GM18498 (cell line): ENCODE data around the gene EHBP1.

Experiments used
- ATAC-seq: cut with Tn5 transposase; IDR thresholded peaks from one replicate; pipeline ENCODE4 v1.9.1; 2021; ENCODE audit warnings: mild to moderate bottlenecking, moderate library complexity; ENCODE audit not compliant: unreplicated experiment

The EHBP1 gene

DNA sequence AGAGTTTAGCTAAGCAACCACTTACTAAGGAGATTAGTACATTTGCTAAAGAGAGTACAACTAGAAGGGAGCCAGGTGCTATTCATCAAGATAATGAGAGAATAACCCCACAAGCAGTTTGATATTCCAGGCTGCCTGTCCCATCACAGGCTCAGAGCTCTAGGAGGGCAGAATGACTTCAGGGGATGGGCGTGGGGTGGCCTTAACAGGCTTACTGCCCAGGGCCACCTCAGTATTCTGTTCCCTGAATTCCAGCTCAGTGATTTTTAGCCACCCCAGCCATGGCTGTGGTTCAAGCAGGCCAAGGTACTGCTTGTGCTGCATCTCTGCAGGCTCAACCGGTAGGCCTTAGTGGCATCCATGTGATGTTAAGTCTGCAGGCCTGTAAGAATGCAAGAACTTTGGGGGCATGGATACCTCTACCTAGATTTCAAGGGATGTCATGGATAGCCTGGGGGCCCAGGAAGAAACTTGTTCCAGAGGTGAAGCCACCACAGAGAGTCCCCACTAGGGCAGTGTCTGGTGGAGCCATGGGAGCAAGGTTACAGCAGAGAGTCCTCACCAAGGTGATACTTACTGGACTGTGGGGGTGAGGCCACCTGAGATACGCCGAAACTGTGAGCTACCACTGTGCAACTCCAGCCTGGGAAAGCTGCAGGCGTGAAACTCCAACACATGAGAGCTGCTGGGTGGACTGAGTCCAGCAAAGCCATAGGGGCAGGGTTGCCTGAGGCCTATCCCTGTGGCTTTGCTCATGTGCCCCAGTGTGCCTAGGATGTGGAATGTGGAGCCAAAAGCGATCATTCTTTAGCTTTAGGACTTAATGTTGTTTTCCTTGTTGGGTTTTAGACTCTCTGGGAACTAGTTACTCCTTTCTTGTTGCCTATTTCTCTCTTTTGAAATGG is 107.7 kb downstream of the EHBP1 start:
- ATAC-seq = no peak

DNA sequence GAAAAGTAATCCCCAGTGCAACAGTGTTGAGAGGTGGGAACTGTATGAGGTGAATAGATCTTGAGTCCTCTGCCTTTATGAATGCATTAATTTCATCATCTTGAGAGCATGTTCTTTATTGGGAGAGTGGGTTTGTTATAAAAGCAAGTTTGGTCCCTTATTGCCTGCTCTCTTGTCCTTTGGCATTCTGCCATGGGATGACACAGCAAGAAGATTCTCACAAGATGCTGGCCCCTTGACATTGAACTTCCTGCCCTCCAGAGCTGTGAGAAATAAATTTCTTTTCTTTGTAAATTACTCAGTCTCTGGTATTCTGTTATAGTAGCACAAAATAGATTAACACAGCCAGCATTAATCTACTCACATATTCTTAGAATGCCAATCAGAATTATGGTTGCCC is 108.6 kb downstream of the EHBP1 start:
- no peak for ATAC-seq

DNA sequence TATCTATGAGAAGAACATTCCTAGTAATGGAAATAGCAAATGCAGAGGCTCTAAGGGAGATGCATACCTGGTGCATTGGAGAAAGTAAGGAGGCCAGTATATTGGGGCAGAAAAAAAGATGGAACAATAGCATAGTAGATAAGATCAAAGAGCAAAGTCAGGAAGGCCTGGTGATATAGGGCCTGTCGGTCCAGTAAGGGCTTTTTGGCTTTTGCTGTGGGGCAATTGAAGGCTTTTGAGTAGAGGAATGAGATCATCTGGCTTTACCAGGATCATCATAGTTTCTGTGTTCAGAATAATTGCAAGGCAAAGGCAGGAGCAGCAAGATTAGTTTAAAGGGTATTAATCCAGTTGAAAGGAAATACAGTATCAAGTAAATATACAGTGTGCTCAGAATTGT is 111.8 kb downstream of the EHBP1 start:
- no peak for ATAC-seq

DNA sequence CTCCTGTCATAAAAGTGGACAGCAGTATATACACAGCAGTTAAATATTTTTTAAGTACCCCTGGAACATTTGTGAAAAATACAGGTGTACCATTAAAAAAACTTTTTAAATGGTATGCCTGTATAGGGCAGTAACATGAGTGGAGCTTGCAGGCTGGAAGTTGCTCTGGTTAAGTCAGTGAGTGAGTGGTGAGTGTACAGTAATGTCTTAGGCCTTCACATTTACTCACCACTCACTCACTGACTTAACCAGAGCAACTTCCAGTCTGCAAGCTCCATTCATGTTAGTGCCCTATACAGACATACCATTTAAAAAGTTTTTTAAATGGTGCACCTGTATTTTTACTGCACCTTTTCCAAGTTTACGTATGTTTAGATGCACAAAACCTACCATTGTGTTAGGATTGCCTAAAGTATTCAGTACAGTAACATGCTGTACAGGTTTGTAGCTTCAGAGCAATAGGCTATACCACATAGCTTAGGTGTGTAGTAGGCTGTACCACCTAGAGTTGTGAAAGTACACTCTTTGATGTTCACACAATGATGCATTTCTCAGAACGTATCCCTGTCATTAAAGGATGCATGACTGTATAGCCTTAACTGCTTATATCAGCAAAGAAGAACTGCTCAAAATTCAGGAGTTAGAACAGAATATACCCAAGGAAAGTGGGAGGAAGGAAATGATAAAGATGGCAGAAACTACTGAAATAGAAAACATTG is 112.6 kb downstream of the EHBP1 start:
- no peak for ATAC-seq

DNA sequence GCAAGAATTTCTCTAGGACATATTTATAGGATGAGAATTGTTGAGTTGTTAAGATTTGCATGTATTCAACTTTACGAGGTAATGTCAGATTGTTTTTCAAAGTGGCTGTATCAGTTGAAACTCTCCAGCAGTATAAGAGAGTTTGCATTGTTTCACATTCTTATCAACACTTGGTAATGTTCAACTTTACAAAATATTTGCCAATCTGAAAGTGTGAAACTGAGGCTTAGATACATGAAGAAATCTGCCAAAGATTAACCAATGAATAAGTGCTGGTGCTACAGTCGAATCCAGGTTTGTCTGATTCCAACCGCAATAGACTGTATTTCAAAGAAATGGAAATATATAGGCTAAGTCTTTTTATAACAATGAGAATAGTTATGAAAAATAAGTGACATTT is 117.0 kb downstream of the EHBP1 start:
- no peak for ATAC-seq

DNA sequence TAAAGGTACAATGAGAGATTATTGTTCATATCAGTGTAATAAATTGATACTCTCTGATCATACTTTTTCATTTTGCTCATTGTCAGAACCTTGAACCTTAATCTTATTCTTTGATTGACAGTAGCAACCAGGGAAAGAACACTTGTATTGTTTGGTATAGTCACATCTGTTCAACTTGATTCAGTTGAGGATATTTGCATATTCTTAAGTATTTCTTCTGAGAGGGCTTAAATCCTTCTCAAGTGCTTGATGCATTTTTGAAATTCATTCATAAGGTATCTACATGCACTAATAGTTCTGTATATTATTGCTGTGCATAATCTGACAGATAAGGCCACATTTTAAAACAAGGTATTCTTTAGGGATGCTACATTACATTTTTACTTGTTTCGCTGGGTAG is 118.9 kb downstream of the EHBP1 start:
- ATAC-seq = no peak

DNA sequence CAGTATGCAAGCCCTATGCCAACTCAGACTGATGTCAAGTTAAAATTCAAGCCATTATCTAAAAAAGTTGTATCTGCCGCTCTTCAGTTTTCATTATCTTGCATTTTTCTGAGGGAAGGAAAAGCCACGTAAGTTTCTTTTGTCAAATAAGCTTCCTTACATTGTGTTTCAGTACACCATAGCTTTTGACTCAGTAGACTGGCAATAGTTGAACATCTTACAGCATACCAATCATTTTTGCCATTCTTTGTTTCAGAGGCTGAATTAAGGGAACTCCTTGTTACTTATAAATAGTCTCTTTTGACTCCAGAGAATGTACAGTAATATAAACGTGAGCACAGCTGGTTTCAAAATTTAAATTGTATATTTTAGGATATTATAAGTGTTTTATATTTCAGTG is 120.6 kb downstream of the EHBP1 start:
- no peak for ATAC-seq

DNA sequence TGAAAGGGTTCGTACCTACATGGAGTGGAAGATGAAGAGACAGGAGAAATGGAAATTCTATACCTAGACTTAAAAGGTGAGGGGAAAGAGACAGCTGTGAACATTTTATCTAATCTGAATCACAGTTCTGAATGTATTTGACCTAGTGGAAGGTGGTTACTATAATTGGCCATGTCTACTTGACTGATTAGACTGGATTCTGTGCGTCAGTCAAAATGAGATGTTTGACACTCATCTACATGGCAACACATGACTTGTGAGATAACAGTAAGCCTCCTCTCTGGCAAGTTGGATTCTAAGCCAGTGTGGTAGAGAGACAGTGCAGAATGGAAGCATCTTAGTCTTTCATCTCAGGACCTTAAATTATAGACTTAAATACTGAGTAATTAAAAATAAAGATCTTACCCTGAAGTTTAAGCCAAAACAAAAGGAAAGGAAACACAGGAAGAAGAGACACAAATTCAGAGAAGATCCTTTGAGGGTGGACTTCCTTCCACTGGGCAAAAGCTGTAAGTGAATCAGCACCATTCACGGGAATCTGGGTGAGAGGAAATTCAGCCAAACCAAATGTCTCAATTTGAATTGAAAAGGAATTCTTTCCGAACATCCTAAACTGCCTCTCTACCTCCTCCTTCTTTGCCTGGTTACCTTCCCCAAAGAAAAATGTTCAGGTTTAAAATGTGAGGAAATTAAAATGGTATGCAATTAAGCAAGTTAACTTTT is 121.6 kb downstream of the EHBP1 start:
- no peak for ATAC-seq

DNA sequence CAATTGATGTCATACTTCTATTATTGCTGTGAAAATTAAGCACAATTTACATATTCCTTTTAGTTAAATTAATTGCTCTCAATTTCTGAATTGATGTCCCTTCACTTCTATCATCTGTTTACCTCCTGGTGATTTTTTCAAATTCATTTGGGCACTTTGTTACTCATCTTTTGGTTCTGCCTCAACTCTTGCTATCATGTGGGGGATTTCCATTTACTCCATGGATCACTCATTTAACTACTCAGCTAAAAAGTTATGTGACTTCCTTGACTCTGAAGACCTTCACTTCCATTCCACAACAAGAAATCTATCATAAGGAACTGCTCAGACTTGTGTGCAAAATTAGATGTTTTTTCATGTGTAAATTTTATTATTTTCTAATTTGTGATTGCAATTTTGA is 126.2 kb downstream of the EHBP1 start:
- no peak for ATAC-seq

DNA sequence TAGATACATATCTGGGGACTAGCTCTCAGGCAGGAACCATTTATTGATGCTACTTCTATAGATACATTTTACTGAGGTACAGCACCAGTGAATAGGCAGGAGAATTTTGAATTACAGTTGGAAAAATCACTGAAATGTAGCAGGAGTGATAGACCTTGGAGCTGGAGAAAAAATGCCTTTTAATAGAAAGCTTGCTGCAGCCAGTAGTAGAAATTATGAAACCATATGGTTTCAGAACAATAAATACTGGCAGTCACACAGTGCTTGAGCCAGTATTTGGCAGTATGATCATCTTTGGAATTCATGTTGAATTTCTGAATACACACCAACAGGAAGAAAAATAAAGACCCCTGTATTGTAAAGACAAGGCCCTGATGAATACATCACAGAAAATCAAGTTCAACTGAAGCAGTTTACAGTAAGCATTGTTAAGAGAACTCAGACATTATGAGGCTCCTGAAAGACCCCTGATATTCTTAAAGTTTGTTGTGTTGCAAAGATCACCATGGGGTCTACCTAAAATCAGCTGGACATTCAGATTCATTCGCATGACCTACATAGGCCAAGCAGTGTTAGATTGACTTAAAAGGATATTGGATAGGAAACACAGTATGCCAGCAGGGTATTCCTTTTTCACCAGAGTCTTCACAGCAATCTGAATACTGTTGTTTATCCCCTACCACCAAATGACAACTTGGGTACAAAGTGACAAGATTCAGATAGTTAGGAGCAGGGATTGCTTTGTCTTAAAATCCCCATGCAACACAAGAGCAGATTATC is 139.0 kb downstream of the EHBP1 start:
- no peak for ATAC-seq

DNA sequence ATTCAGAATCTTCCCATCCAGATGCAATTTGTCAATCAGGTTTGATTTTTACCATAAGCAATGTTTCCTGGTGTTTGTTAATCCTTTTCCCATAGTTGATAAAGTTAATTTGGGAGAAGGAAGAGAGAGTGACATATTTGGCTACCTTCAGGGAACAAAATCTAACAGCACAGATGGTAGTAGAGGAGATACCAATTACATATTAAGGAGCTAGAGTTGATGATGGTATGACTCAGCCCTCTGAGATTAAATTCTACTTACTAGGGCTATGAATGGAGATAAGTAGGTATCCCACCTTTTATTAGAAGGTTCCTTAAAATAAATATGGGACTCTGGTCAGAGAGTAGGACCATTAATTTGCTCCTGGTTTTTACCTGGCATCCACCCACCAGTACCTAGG is 139.7 kb downstream of the EHBP1 start:
- ATAC-seq = no peak

DNA sequence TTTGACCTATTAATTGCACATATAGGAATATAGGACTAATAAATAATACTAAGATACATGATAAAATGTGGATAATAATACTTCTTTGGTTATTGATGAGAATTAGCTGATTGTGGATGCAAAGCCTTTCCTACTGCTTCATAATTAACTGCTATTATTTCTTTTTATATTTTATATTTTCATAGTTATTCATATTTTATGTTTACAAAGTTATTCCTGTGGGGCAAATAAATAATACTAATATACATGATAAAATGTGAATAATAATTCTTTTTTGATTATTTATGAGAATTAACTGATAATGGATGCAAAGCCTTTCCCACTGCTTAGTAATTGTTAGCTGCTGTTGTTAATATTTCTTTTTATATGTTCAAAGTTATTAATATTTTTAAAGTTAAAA is 146.7 kb downstream of the EHBP1 start:
- no peak for ATAC-seq

DNA sequence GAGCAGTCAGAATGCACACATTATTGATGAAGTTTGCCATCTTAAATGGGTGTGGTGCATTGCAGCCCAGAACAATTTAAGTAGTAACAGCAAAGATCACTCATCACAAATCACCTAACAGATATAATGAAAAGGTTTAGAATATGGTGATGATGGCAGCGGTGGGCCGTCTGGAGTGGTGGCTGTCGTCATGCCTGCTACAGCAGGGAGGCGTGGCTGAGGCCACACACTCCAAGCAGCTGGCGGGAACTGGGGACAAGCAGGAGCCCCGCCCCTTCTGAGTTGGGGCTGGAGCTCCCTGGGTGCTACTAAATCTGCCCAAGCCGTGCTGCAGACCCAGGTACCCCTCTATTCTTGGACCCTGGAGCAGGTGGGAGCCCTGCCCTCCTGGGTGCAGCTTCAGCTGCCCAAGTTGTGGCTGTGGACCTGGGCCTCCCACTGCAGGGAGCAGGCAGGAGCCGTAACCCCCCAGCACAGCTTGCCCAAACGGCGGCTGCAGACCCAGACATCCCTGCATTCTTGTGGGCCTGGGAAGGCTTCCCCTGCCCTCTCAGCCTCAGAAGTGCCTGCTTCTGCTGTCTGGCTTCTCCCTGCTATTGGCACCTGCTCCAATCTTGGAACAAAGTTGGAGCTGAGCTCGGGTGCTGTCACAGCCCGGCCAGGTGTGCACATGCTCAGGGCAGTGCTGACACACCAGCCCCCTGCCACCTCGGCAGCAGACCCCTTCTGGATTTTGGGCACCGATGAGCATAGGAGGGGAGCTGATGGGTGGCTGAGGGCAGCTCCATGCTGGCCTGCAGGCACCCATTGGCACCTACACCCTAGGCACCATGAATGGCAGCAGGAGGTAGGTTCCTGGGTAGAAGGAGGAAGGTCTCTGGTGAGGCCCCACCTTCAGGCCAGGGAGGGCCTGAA is 149.3 kb downstream of the EHBP1 start:
- no peak for ATAC-seq

DNA sequence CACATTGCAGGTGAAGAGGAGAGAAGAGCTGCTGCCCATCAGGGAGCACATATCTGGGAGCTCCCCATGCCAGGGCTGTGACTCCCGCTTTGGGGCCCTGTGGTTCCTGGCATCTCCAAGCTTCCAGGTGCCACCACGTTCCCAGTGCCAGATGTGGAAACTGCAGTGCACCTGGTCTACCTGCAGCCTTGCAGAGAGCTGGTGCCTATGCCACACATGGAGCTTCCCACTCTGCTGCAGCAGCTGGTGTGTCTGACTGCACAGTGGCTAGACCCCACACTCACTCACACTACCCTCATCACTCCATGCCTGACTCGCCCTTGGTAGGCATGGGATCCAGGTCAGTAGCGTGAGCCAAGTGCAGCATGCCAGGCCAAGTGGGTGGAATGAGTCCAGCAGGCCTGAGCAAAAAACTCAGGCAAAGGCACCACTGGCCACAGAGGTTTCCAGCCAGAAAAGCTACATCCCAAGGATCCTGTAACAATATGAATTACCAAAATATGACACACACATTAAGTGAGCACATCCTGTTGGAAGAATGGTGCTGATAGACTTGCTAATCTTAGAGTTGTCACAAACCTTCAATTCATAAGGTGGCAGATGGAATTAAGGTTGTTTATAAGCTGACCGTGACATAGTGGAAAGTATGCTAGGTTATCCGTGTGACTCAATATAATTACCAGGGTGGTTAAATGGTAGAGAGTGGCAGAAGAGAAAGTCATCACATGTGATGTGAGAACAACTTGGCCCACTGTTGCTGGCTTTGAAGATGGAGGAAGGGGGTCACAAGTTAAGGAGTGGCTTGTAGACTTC is 150.9 kb downstream of the EHBP1 start:
- ATAC-seq = no peak

DNA sequence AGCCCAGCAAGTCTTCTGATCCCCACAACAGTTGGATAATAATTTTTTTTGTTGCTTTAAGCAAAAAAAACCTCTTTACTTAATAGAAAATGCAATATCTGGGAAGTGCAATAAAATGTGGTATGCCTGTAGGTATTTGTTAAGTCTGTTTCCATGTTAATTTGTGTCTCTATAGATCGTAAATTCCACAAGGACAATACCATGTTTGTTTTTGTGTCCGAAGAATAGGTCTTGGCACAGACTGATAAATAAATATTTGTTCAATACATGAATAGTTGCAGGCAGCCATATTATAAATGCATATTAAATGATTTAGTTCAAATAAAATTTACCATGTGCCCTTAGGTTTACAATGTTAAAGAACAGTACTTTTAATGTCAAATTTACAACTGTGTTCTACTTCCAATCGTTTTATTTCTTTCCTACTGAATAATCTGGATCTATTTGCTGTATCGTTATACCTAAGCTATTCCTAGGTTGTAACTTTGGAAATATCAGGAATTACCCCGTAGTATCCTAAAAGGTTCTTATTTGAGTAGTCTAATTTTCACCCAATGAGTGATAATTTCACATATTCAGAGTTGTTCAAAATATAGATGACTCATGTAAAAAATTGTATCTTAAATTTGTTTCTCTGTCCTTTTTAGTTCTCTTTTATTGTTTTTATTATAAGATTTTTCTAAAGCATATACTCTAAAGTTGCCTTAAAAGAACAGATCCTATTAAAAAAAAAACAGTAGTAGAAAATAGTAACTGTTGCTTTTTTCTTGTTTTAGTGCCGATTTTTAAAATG is 151.8 kb downstream of the EHBP1 start:
- no peak for ATAC-seq

DNA sequence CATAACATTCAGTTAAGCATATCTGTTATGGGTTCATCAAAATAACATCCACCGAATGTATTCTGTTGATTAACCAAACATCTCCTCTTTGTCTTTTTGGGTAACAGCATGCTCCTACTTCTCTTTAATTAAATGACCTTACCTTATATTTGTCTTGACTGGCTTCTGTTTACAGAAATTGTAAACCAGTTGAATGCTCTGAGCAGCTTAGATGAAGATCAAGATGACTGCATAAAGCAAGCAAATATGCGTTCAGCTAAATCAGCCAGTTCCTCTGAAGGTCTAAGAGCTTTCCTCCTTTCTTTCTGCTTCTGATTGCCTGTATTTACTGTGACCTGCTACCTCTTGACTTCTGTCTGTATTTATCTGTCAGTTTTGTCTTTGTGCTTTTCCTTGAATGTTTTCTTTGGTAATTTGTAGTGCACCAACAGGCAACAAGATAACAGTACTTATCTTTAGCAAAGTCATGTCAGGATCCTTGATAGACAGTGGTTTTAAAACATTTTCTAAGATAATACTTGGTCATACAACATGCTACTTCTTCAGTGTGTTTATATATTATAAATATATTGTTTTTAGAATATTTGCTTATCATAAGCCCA is 152.8 kb downstream of the EHBP1 start:
- ATAC-seq = no peak

DNA sequence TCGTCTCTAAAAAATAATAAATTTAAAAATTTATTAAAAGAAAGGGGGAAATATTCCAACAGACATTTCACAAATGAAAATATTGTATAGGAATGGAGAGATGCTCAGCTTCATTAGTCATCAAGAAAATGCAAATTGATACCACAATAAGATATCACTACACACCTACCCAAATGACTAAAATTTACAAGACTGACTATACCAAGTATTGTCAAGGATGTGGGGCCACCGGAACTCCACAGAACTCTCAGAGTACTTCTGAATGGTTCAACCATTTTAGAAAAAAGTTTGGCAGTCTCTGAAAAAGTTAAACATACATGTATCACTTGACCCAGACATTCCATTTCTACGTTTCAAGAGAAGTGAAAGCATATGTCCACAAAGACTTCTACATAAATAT is 163.4 kb downstream of the EHBP1 start:
- no peak for ATAC-seq

DNA sequence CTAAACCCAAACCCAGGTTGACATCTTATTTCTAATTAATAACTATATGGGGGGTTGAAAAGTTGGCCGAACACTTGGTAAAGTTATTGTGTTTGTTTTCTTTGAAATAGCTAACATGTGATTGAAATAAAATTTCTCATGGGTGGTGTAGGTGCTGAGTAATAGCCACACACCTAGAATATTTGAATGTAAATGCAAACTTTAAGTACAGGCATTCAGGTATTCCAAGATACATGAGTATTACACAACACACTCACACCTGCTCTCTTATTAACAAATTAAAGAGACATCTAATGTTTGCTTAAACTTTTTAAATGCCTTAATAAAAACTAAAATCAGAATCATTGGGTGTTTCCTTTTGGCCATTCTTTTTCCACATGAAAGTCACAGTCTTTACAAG is 165.5 kb downstream of the EHBP1 start:
- no peak for ATAC-seq
